Measurements from ENCODE around the gene MBIP. TPM values are rescaled to one million over a fixed set of nuclear protein-coding genes. Genes with fewer than 3 reads are reported as not detected.
"Not testable (repeated sequence)": the region's sequence is repeated elsewhere in the genome, so short reads cannot be mapped to it uniquely, and the experiment has no call there.

The MBIP gene
- total and polyA plus RNA-seq, 7 donors = 3.7 to 6.5 (median 6.2) TPM

DNA sequence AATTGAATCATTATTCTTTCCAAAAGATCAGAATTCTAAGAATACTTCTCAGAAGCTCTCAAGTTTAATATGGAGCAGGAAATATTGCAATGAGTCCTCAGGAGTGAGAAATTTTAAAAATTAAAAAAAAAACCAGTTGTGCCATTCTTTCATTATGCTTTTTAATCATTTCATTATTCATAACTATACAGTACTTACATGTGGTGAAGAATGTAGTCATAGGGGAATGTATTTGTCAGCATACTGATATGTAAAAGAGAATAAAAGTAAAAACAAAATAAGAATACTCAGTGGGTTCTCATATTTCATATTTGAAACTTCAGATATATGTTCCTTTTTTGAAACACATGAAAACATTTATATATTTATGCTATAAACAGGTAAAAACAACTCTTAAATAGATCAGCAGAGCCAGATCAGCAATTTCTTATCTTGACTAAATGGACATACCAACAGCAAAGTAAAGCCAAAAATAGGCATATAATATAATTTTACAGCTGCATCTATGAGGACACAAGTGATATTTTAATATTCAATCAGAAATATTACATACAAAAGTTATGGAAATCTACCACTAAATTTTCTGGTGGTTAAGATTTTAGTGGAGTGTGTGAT is 19.9 kb upstream of the MBIP start:
- DNase-seq (no peak), ATAC-seq (no peak)
- Histone ChIP-seq H3K27me3 (ENCODE audit: insufficient read depth in 3 of 3, low read length in 2 of 3) (no peaks in the 10 kb centered on the region), H3K4me3 (no peak overlapping the region), H3K4me1 (no peaks in the 10 kb centered on the region), H3K36me3 (ENCODE audit: insufficient read depth in 1 of 2, low read depth in 1 of 2) (no peaks in the 10 kb centered on the region), H3K27ac (no peak overlapping the region), H3K9me3 (no peaks in the 10 kb centered on the region)
- intact Hi-C loops (cut with DNase I) = no loop called here
- TF ChIP-seq, protein P1, sequence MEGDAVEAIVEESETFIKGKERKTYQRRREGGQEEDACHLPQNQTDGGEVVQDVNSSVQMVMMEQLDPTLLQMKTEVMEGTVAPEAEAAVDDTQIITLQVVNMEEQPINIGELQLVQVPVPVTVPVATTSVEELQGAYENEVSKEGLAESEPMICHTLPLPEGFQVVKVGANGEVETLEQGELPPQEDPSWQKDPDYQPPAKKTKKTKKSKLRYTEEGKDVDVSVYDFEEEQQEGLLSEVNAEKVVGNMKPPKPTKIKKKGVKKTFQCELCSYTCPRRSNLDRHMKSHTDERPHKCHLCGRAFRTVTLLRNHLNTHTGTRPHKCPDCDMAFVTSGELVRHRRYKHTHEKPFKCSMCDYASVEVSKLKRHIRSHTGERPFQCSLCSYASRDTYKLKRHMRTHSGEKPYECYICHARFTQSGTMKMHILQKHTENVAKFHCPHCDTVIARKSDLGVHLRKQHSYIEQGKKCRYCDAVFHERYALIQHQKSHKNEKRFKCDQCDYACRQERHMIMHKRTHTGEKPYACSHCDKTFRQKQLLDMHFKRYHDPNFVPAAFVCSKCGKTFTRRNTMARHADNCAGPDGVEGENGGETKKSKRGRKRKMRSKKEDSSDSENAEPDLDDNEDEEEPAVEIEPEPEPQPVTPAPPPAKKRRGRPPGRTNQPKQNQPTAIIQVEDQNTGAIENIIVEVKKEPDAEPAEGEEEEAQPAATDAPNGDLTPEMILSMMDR (IDR thresholded peaks at IDR 0.05) = no peak

DNA sequence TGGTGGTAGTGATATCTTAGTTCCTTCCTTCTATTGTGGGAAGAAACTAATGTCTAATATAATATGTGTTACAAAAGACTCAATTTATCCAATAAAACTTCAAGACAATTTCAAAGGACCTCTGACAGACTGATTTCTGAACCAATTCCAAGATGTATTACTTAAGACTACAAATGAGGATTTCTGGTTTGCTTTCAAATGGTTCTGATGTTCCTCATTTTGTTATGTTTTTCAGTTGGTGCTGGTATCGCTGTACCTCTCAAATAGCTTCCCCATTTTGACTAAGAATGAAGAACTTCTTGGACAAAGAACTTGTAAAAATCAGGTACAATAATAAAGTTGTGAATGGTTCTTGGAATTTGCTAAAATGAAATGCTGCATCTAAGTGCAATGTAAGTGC is 19.4 kb upstream of the MBIP start:
- H3K4me1 ChIP-seq = no peaks in the 10 kb centered on the region
- no peak overlapping the region for H3K4me3 ChIP-seq
- WGBS, 3 donors = 81 to 82% (median 81%) methylated on average over 1 of the region's 1 CpG
- DNase-seq (no peak), ATAC-seq (no peak)
- intact Hi-C loops (cut with DNase I) = no loop called here
- H3K27ac ChIP-seq = no peak overlapping the region
- H3K27me3 ChIP-seq (ENCODE audit: insufficient read depth in 3 of 3, low read length in 2 of 3) = no peaks in the 10 kb centered on the region
- no peaks in the 10 kb centered on the region for H3K36me3 ChIP-seq (ENCODE audit: insufficient read depth in 1 of 2, low read depth in 1 of 2)
- TF ChIP-seq, protein P1 (IDR thresholded peaks at IDR 0.05) = no peak
- no peaks in the 10 kb centered on the region for H3K9me3 ChIP-seq

DNA sequence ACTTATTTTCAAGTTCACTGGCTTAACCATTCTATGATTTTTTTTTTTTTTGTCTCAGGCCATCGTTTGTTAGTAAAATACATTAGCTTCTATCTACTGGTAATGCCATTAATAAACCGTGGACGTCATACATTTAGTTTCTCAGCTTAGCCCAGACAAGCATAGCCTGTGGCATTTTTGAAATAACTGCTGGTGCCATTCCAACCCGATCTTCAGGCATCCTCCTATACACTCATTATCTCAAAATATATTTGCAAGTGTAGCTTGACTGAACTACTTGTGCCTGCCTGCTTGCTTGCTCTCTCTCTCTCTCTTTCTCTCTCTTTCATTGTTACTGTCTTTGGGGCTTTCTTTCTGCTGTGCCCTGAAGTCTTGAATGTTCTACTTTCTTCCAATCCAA is 12.7 kb upstream of the MBIP start:
- DNase-seq (no peak), ATAC-seq (no peak)
- Histone ChIP-seq H3K27ac (no peak overlapping the region), H3K4me1 (no peaks in the 10 kb centered on the region), H3K4me3 (no peak overlapping the region), H3K27me3 (ENCODE audit: insufficient read depth in 3 of 3, low read length in 2 of 3) (peaks cover 0 to 2% (median 0%) of the 10 kb centered on the region in 3 donors), H3K36me3 (ENCODE audit: insufficient read depth in 1 of 2, low read depth in 1 of 2) (no peaks in the 10 kb centered on the region), H3K9me3 (no peaks in the 10 kb centered on the region)
- 37 to 52% (median 48%) methylated on average over 4 of the region's 4 CpGs for WGBS, 3 donors
- intact Hi-C loops (cut with DNase I) = no loop called here
- TF ChIP-seq, protein P1 (IDR thresholded peaks at IDR 0.05) = no peak

DNA sequence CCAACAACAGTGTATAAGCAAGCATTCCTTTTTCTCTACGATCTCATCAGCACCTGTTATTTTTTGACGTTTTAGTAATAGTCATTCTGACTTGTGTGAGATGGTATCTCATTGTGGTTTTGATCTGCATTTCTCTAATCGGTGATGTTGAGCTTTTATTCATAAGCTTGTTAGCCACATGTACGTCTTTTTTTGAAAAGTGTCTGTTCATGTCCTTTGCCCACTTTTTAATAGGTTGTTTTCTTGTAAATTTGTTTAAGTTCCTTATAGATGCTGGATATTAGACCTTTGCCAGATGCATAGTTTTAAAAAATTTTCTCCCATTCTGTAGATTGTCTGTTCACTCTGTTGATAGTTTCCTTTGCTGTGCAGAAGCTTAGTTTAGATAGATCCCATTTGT is 7.1 kb upstream of the MBIP start:
- intact Hi-C loops (cut with DNase I) = not testable (repeated sequence)

DNA sequence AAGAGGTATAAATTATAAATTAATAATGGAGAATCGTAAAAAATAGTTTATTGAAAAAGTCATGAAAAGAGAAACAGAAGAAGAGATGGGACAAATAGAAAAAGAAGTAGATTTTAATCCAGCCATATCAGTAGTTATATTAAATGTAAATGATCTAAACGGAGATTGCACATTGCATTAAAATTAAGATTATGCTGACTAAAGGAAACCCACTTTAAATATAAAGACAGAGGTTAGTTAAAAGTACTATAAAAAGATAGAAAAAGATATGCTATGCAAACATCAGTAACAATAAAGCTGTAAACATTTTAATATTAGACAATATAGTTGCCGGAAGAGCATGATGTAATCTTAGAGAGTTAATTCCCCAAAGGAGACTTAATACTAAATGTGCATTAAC is 5.4 kb upstream of the MBIP start:
- Histone ChIP-seq H3K4me3 (no peak overlapping the region), H3K36me3 (ENCODE audit: insufficient read depth in 1 of 2, low read depth in 1 of 2) (no peaks in the 10 kb centered on the region), H3K27ac (no peak overlapping the region), H3K27me3 (ENCODE audit: insufficient read depth in 3 of 3, low read length in 2 of 3) (peaks cover 2 to 3% (median 2%) of the 10 kb centered on the region in 3 donors), H3K4me1 (no peaks in the 10 kb centered on the region), H3K9me3 (no peaks in the 10 kb centered on the region)
- intact Hi-C loops (cut with DNase I) = no loop called here
- TF ChIP-seq, protein P1 (IDR thresholded peaks at IDR 0.05) = no peak
- DNase-seq = no peak
- 80 to 86% (median 81%) methylated on average over 3 of the region's 3 CpGs for WGBS, 3 donors
- no peak for ATAC-seq

More for the DNA sequence above, 7.1 kb upstream of the MBIP start:
- not testable (repeated sequence) for H3K36me3 ChIP-seq (ENCODE audit: insufficient read depth in 1 of 2, low read depth in 1 of 2); H3K4me3 ChIP-seq; H3K9me3 ChIP-seq; H3K27ac ChIP-seq; H3K4me1 ChIP-seq; ATAC-seq; DNase-seq; H3K27me3 ChIP-seq (ENCODE audit: insufficient read depth in 3 of 3, low read length in 2 of 3)
- WGBS, 3 donors = 75 to 88% (median 78%) methylated on average over 4 of the region's 4 CpGs

Measured in psoas muscle (tissue), 8 donors.